Left renal cortex interstitium (tissue), 4 donors: ENCODE measurements around the gene QSOX2. TPM values are rescaled to one million over a fixed set of nuclear protein-coding genes. Genes with fewer than 3 reads are reported as not detected.

Experiments
- DNase-seq, 4 donors: peaks; one replicate each; pipeline ENCODE4 v3.0.0-alpha.2; 2013; ENCODE audit warnings: low read depth in 4 of 4, low spot score in 2 of 4, missing footprints in 1 of 4
- polyA plus RNA-seq, 4 donors: library from polyadenylated mRNA; unstranded; fragments of 120-200 nt; gene quantifications; one replicate each; pipeline ENCODE4 v1.2.1, GENCODE V29; 2013; ENCODE audit not compliant: insufficient read length in 4 of 4

QSOX2 gene
- polyA plus RNA-seq, 4 donors = 15.9 to 22.0 (median 17.0) TPM

GRCh38 chr9:136226680-136227407 is 18.8 kb downstream of the QSOX2 start:
- DNase-seq = no peak

DNA sequence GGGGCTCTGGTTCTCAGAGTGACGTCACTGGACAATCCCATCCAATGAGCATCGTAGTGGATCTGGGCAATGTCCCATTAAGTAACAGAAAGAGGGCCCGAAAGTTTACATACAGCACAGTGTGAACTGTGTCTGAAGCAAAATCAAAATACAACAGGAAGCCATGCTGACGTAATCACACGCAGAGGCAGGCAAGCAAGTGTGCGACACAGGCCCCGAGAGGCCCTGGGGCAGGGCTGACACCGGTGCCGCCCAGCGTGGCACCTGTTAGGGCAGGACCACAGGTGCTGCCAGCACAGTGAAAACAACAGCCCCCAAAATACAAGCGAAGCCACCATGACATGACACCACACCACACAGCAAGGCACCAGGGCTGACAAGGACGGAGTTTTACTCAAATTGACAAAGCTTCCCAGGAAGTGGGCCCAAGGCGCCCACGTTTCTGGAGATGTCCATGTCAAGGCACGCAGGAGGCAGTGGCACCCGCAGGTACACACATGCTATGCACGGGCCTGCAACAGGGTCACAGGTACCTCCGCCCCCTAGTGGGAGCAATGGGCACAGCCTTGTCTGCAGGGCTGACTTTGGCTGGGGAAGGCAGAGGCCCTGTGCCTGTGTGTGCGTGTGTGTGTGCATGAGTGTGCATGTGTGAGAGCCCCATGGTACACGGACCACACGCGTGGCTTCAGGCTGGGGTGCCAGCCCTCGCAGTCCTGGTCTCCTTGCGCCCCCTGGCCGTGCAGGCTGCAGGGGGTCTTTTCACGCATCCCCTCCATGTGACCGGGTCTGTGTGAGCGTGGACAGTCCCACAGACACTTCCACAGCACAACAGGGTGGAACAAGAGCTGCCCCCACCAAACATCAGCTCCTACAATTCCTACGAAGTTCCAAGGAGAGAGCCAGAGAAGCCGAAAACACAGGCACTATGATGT is 19.6 kb downstream of the QSOX2 start:
- DNase-seq = no peak

DNA sequence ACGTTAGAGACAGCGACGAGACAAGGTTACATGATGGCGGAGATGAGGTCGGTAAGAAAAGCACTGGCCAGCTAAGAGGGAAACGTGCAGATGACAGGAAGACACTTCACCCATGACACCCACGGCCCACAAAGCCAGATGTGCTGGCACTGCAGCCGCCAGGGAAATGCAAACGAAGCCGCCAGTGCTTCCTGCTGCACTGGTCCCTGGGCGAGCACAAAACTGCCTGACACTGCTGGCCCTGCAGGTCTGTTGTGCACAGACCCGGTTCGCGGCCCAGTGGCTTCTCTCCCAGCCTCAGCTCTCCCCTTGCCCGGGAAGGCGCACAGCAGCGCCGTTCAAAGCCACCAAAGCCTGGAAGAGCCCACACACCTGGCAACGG is 20.3 kb downstream of the QSOX2 start:
- DNase-seq = no peak

- DNase-seq = no peak
Measured at GRCh38 chr9:136223871-136224640, 21.6 kb downstream of the QSOX2 start.

GRCh38 chr9:136222906-136223285 is 22.7 kb downstream of the QSOX2 start:
- no peak for DNase-seq

- DNase-seq = no peak
Measured at GRCh38 chr9:136222166-136222905, 23.3 kb downstream of the QSOX2 start.

GRCh38 chr9:136220017-136220729 is 25.4 kb downstream of the QSOX2 start:
- DNase-seq = no peak

GRCh38 chr9:136219276-136219675 is 26.3 kb downstream of the QSOX2 start:
- DNase-seq = no peak

- DNase-seq = no peak
Measured at GRCh38 chr9:136218673-136219072, 26.9 kb downstream of the QSOX2 start.

DNA sequence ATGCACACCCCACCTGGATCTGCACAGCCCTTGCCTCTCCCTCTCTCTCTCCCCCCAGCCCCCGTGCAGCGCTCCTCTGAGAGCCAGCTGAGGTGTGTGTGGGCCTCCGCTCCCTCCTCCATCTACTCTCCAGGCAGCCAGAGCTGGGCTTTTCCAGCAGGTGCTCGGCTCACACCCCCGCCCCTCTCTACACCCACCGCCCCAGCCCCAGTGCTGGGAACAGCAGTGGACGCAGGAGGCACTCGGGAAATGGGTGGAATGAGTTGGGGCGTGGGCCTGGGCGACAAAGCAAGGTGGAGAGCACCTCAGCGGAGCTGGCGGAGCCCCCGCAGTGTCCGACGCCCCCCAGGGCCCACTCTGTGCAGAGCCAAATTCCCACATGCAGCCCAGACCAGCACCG is 27.3 kb downstream of the QSOX2 start:
- DNase-seq = no peak

GRCh38 chr9:136216541-136217244 is 28.9 kb downstream of the QSOX2 start:
- DNase-seq = no peak

GRCh38 chr9:136213733-136214132 is 31.9 kb downstream of the QSOX2 start:
- DNase-seq = no peak

GRCh38 chr9:136212345-136212950 is 33.2 kb downstream of the QSOX2 start:
- no peak for DNase-seq

DNA sequence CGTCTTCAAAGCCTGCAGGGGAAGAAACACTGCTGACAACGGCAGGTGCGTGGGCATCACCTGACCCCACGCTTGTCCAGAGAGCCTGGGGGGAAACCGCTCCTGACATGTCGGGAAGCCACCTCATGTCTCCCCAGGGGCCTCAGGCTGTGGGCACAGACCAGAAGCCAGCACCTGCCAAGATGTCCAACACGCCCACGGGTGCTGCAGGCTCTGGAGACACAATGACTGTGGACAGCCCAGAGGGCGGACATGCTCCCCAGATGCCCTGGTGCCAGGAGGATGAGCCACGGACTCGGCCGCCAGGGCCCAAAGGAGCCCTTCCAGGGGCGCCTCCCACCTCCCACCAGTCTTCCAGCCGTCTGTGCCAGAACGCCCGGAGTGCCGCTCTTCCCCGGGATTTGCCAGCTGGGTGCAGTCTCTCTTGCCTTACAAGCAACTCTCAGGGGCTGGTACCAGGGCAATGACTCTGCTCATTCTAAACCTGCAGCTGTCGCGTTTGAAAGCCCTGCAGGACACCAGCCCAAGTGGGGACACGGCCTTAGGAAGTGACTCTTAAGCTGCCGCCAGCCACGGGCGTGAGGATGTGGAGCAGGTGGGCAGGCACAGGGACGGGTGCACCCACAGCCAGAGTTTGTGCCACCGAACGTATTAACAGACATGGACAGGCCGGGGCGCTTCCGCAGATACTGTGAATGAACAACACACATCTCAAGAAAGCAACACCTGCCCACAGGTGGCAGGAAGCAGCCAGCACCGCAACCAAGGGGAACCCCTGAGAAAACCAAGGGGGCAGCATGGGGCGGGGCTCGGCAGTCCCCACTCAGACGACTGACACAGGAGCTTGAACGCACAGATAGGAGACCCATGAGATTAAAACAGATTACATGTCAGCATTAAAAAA is 33.9 kb downstream of the QSOX2 start:
- DNase-seq = no peak

DNA sequence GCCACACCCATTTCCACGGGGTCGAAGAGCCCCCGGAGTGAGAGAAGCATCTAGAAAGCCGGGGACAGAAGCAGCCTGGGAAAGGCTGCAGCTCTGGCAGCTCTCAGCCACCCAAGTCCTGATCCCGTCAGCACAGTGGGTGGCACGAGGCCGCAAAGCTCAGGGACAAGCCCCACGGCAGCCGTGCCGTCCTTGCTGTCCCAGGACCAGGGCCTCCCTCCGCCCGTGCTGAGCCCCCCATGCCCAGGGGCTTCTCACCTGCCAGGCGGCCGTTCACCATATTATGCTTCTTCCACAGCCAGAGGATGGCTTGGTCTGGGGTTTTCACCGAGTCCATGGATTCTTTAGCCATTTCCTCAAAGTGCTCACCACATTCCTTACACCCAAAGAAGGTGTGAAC is 34.6 kb downstream of the QSOX2 start:
- no peak for DNase-seq

GRCh38 chr9:136210276-136210675 is 35.3 kb downstream of the QSOX2 start:
- DNase-seq = no peak

DNA sequence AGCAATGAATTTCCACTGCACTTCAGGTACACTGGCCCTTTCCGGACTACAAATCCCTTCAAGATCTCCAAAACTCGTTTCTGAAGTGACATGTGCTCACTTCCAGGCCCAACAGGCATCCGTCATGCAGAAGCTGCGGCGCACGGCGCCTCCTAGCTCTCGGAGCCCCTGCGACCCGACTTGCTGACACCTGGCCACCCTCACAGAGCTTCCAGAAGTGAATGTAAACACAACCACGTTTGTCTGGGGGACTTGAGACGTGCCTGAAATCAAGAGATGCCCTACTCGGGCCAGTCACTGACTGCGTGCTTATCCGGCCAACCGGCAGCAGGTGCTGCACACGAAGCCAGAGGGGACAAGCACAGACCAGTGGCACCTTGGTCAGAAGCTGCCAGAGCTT is 35.8 kb downstream of the QSOX2 start:
- no peak for DNase-seq

GRCh38 chr9:136209232-136209631 is 36.4 kb downstream of the QSOX2 start:
- DNase-seq = no peak
